HG03039 (cell line): ENCODE measurements around the gene TFIP11.

ENCODE experiments used
- ATAC-seq: cut with Tn5 transposase; IDR thresholded peaks from one replicate; pipeline ENCODE4 v1.9.1; 2021; ENCODE audit warnings: mild to moderate bottlenecking, moderate library complexity; ENCODE audit not compliant: unreplicated experiment

The TFIP11 gene

DNA sequence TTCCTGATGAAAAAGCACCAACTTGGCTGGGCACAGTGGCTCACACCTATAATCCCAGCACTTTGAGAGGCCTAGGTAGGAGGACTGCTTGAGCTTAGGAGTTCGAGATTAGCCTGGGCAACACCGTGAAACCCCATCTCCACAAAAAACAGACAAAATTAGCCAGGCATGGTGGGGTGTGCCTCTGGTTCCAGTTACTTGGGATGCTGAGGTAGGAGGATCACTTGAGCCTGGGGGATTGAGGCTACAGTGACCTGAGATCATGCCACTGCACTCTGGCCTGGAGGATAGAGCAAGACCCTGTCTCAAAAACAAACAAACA lies 31.7 kb downstream of the TFIP11 start:
- no peak for ATAC-seq

DNA sequence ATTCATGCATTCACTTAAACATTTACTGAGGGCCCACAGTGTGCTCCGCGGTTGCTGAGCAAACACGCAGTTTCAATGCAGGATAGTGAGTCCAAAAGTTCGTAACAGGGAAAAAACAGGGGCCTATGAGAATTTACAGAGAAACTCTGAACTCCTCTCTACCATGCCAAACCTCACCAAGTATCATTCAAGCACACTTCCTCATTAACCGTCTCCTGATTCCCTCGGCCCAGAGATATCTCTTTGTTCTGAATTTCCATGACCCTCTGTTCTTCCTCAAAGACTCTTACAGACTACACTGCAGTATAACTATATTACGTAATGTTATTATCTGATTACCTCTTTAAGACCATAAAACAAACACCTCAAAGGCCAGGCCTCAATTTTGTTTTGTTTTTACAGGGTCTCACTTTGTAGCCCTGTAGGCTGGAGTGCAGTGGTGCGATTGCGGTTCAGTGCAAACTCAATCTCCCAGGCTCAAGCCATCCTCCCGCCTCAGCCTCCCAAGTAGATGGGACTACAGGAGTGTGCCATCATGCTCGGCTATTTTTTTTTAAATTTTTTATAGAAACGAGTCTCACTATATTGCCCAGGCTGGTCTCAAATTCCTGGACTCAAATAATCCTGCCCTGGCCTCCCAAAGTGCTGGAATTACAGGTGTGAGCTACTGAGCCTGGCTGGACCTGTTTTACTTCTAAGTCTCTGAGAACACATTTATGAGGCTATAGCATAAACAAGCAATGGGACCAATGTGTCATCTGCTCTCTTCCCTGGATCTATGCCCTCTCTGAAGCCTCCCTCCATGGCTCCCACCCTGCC lies 32.3 kb downstream of the TFIP11 start:
- no peak for ATAC-seq

GRCh38 chr22:26479043-26479791 lies 33.1 kb downstream of the TFIP11 start:
- no peak for ATAC-seq

DNA sequence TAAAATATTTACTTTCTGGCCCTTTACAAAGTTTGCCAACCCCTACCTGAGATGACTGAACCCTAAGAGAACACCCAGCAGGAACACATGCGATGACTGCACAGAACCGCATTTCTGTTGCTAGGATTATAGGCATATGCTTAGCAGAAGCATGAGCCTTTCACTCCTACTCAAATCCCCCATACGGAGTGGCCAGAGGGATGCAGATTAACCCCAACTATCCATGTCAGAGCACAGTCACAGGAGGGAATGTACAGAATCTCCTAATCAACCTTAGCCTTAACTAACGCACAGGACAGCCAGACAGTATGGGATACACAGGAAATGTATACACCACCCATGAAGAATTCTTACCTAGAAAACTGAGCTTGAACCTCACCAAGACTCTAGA lies 34.9 kb downstream of the TFIP11 start:
- no peak for ATAC-seq

DNA sequence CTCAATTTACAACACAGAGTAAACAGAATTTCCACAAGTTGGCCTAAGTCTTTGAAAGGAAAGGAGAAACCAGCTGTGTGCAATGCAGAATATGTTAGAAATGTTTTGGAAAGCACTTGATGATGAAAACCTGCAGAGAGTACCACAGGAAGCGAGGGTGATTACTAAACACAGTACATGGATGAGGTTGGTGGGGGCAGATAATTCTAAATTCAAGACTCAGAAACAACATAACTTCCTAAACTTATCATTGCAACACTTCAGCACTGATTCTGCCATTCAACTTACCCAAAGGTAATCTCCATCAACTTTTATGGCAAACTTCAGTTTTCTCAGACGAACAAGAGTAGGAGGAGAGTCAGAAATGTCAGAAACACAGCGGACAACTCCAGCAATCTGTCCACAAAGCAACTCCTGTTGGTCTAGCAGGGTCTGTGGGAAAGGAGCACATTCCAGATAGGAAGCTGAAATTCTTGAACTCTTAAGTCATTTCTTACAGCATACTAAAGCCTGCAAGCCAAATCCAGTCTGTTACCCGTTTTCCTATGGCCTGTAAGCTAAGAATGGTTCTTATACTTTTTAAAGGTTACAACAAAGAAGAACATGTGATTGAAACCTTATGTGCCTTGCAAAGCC lies 35.5 kb downstream of the TFIP11 start:
- no peak for ATAC-seq

DNA sequence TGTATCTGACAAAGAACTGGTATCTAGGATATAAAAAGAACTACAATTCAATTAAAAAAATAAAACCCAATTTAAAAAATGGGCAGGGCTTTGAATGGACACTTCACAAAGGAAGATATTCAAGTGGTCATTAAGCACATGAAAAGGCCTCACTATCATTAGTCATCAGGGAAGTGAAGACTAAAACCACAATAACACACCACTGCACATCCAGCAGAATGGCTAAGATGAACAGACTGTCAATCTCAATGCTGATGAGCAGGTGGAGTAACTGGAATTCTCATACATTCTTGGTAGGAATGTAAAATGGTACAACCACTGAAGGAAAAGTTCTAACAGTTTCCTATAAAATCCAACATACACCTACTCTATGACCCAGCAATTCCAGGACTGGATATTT lies 37.6 kb downstream of the TFIP11 start:
- ATAC-seq = no peak

DNA sequence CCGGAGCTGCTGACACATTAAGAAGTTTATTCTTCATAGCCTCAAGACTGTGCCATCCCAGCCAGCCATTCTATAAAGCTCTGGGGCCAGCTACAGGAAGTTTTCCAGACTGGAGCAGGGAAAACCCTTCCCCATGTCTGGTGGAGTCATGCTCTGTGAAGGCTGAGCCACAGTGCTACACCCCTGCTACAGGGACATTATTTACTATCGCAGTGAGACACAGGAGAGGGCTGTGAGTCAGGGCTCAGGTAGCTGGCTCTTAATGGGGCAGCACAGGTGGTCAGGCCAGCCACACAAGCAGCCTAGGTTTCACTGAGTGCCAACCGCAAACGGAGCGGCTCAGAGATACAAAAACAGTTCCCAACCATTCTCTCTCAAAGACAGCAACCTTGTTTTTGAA lies 40.8 kb downstream of the TFIP11 start:
- no peak for ATAC-seq

- no peak for ATAC-seq
Measured at GRCh38 chr22:26470807-26471206, 41.5 kb downstream of the TFIP11 start.

- ATAC-seq = no peak
Measured at GRCh38 chr22:26466196-26466595, 46.1 kb downstream of the TFIP11 start.

DNA sequence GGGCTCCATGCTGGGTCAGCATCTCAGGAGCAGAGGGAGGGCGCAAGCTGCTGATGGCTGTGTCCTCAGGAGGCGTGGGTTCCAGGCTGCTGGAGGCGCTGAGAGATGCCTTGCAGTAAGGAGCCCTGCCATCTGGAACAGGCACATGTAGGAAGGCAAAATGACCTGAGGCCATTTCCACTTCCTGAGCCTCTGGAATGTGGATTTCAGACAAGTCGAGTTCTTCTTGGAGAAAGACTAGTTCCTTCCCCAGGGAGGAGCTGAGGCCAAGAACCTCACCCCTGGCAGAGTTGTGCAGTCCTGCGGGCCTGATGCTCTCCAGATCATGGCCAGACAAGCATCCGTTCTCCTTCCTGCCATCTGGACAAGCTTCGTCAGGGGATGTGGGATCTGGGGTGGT lies 48.0 kb downstream of the TFIP11 start:
- ATAC-seq = no peak

- no peak for ATAC-seq
Measured at GRCh38 chr22:26463688-26464087, 48.6 kb downstream of the TFIP11 start.

GRCh38 chr22:26463101-26463661 lies 49.1 kb downstream of the TFIP11 start:
- ATAC-seq = no peak

DNA sequence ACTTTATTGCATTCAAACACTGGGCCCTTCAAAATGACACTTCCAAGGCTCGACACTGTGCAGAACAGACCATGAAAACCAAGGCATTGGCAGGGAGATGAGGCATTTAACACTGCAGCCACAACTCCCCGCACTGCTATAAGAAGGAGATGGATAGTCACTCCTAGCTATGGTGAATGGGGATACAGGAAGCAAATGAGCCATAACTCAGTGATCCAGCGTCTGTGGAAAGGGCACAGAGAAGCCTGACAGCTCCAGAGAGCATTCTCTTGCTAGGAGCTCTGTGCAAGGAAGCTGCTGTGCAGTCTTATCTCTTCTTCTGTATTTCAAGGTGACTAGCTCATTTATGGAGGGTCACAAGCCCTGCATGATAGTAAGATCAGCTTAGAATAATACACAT lies 49.6 kb downstream of the TFIP11 start:
- no peak for ATAC-seq

DNA sequence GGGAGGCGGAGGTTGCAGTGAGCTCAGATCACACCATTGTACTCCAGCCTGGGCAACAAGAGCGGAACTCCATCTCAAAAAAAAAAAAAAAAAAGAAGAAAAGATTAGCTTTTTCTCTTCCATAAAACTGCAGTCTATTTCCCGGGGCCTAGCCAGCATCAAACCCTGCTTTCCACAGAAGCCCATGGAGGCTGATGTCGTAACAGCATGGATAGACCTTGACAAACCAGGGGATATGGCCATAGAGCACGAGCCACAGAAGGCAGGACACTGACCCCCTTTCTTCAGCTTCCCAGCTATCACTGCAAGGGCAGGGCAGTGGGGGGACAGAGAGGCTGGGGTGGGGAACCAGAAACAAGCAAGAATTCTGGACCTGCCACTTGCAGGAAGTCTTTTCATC lies 50.2 kb downstream of the TFIP11 start:
- no peak for ATAC-seq

GRCh38 chr22:26461188-26461810 lies 51.0 kb downstream of the TFIP11 start:
- no peak for ATAC-seq

GRCh38 chr22:26460202-26460601 lies 52.1 kb downstream of the TFIP11 start:
- no peak for ATAC-seq

- ATAC-seq = no peak
Measured at GRCh38 chr22:26457661-26458272, 54.5 kb downstream of the TFIP11 start.

- no peak for ATAC-seq
Measured at GRCh38 chr22:26453812-26454500, 58.3 kb downstream of the TFIP11 start.

DNA sequence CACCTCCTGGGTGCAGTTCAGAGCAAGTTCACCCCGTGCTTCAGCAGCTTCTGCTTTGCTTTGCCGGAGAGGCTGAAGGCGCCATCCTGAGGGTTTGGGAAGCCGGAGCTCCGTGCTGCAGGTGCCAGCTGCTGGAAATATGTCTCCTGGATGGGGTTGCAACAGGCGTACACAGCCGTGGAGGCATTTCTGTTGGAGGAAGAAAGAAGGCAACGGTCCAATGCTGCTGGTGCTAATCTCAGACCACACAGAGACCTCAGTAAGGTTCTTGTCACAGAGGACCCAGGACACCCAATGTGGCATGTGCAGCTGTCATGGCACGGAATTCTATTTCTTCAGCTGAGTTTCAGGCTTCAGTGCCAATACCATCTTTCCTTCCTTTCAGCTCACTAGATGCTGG lies 59.1 kb downstream of the TFIP11 start:
- no peak for ATAC-seq
